Superior temporal gyrus (tissue), 1 donor: Measurements from ENCODE around the gene SREBF1.
A peak's percentile ranks its signal among the peaks of the same experiment; 100 is the strongest.

Experiments
- DNase-seq: peaks from one replicate; pipeline ENCODE4 v3.0.0-alpha.2; 2016; ENCODE audit errors: extremely low spot score

Gene SREBF1

DNA sequence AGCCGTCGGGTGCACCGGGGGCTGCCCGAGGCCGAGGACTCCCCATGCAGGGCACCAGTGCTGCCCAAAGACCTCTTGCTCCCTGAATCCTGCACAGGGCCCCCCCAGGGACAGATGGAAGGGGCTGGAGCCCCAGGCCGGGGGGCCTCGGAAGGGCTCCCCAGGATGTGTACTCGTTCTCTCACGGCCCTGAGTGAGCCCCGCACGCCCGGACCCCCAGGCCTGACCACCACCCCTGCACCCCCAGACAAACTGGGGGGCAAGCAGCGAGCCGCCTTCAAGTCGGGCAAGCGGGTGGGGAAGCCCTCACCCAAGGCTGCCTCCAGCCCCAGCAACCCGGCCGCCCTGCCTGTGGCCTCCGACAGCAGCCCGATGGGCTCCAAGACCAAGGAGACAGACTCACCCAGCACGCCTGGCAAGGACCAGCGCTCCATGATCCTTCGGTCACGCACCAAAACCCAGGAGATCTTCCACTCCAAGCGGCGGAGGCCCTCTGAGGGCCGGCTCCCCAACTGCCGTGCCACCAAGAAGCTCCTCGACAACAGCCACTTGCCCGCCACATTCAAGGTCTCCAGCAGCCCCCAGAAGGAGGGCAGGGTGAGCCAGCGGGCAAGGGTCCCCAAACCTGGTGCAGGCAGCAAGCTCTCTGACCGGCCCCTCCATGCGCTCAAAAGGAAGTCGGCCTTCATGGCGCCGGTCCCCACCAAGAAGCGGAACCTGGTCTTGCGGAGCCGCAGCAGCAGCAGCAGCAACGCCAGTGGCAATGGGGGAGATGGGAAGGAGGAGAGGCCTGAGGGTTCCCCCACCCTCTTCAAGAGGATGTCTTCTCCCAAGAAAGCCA is 40.6 kb downstream of the SREBF1 start:
- DNase-seq, result no peak

DNA sequence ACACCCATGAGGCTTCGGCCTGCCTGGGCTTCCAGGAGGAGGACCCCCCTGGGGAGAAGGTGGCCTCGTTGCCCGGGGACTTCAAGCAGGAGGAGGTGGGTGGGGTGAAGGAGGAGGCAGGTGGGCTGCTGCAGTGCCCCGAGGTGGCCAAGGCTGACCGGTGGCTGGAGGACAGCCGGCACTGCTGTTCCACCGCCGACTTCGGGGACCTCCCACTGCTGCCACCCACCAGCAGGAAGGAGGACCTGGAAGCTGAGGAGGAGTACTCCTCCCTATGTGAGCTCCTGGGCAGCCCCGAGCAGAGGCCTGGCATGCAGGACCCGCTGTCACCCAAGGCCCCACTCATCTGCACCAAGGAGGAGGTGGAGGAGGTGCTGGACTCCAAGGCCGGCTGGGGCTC is 41.5 kb downstream of the SREBF1 start:
- no peak for DNase-seq

GRCh38 chr17:17794382-17794781 is 42.4 kb downstream of the SREBF1 start:
- DNase-seq, result no peak

- DNase-seq, result no peak
These were observed 43.2 kb downstream of the SREBF1 start for GRCh38 chr17:17793378-17794214.

GRCh38 chr17:17792551-17793377 is 44.0 kb downstream of the SREBF1 start:
- DNase-seq, result peak; percentile 66

- no peak for DNase-seq
These were observed 44.7 kb downstream of the SREBF1 start for GRCh38 chr17:17792037-17792550.

DNA sequence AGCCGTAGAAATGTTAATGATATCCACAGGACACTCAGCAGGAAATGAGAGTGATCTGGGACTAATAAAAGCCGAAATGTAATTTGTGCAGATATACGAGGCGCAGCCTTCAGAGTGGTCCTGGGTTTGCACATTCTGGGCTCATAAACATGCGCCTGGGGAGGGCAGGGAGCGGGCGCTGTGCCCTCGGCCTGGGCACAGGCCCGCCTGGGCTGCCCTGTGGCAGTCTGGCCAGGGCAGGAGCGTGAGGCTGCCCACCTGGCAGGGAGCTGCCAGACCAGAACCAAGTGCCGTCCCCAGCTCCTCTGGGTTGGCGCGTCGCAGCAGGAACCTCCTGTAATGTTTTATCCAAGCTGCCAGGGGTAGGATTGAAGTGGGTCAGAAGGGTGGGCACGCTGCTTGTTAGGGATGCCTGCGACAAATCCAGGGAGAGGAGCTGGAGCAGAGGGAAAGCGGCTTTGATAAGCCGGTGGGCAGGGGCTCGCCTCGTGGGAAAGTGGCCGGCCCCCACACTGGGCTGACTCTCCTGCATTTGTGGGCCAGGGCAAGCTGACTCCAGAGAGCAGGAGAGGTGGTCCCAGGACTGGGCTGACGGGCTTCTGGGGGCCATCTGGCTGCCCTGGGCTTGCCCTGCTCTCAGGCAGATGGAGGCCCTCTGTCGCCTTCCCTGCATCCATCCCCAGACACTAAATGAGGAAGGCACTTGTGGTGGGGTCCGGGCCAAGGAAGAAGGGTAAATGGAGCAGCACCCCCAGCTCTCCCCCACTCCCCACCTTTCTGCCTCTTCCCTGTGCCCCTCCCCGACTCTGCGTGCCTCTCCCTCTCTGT is 45.9 kb downstream of the SREBF1 start:
- no peak for DNase-seq

DNA sequence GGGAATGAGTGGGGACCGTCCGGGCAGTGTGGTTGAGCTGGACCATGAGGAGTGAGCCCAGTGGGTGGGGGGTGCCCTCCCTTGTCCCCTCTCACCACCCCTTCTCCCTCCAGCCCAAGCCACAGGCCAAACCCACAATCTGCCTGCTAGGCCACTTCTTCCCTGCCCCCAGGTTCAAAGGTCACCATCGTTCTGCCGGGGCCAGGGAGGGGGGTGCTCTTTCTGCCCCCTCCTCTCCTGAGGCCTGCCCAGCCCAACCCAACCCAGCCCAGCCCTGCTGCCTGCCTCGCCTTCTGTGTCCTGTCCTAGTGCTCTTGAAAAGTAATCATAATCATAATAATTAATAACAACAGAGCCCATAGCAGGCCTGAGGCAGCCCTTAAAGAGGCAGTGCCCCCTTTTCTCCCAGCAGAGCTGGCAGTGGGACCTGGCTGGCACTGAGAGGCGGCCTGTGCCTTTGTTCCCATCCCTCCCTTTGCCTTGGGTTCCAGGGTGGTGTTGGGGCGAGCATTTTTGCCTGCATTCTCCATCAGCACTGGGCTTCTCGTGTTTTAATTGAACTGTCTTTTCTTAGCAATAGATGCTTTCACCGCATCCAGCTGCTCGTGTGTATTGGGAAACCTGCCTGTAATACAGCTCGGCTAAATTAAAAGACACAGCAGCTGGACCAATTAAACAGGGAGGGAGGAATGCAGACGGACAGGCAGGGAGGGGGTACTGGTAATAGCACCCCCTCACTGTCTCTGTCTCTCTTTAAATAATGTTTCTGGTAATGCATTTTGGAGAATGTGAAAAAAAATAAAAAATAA is 46.8 kb downstream of the SREBF1 start:
- DNase-seq, result no peak

- no peak for DNase-seq
These were observed 47.4 kb downstream of the SREBF1 start for GRCh38 chr17:17789410-17789809.

DNA sequence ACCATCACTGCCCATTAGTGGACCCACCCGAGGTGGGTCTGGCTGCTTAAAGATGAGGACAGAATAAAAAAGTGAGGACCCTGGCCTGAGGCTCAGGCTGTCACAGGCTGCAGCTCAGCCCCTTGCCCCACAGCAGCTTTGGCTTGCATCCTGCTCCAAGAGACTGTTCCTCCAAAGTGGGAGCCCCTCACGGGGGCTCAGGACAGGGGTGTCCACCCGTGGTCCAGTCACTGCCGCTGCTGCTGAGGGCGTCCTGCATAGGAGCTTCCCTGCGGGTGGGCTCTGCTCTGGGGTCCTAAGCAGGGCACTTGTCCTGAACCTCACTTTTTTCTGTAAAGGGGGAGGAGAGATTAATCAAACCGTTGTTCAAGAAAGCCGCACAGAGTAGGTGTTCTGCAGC is 47.8 kb downstream of the SREBF1 start:
- no peak for DNase-seq

DNA sequence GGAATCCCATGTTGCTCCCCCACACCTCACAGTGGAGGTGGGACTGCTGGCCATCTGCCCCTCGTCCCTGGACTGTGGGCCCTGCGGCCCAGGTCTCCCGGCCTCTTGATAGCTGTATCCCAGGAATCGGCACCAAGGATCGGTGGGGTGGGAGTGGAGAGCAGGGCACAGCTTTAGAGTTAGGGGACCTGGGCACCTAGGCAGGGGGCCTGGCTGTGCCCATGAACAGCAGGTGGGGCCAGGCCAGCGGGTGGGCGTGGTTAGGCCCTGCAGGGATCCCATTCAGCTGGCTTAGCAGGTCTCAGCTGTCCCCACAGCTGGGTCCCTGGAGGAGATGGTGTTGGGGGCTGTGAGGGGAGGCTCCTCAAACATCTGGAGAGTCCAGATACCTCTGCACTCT is 49.2 kb downstream of the SREBF1 start:
- DNase-seq, result no peak

DNA sequence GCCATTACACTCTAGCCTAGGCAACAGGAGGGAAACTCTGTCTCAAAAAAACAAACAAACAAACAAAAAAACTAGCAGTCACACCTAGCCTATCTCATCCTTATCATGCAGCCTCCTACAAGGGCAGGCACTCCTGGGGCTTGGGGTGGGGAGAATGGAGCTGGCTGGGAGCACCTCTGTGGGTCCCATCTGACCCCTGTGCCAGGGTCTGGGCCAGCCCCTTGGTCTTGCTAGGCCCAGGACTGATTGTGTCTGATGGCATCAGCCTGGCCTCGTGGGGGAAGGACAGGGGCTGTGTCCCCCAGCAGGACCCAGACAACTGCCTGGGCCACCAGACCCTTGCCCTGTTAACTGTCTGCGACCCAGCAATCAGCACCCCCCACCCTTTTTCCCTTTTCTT is 49.8 kb downstream of the SREBF1 start:
- DNase-seq, result no peak

DNA sequence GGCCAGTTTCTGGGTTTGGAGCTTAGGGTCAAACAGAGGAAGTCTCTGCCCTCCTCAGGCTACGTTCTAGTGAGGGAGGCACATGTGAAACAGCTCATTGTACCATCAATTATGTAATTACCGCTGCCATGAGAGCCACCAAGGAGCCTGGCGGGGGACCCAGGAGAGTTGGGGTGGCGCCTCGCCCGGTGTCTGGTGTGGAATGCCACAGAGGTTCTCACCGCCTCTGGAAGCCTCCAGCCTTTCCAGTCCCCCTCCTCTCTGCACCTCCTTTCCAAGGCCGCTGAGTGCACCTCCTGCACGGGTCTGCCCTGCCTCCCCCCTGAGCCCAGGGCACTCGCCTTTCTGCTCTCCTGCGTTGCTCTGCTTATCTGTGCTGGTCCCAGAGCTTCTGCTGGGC is 51.4 kb downstream of the SREBF1 start:
- DNase-seq, result no peak

DNA sequence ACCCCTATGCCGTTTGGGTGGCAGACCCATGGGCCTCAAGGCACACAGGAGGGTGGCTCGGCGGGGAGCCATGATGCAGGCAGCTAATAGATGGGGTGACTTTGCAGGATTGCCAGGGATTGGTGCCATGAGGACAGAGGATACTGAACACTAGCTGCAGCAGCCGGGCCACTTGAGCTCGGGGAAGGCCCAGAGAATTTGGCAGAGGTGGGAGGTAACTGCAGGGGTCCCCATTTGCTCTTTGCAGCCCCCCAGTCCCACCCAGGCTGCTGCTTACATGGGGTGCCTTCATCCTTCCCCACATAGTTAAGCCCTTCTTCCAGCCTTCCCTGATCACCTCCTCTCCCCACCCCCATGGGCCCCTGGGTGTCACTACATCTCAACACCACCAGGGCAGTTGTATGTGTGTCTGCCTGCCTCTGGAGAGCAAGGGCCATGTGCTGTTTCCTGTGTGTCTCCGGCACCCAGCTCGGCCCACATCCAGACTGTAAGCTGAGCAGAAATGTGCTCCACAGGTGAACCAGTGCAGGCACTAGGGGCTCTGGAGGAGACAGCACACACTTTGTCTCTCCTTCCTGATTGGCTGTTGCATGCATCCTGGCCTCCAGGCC is 52.0 kb downstream of the SREBF1 start:
- peak; percentile 52 for DNase-seq

GRCh38 chr17:17783825-17784656 is 52.7 kb downstream of the SREBF1 start:
- DNase-seq, result peak; percentile 82

GRCh38 chr17:17783116-17783824 is 53.5 kb downstream of the SREBF1 start:
- peak; percentile 60 for DNase-seq

GRCh38 chr17:17782523-17783115 is 54.2 kb downstream of the SREBF1 start:
- DNase-seq, result peak; percentile 47
